Astrocyte (in vitro differentiated cells and primary cell): ENCODE measurements around the gene SMPDL3A. TPM values are rescaled to one million over a fixed set of nuclear protein-coding genes. Genes with fewer than 3 reads are reported as not detected.

Experiments
- DNase-seq: peaks from one replicate; pipeline ENCODE4 v3.0.0-alpha.2; 2010; ENCODE audit warnings: low read depth
- FAIRE-seq: peaks from 2 replicates; lab custom pipeline; 2011; peaks lifted over from hg19 to GRCh38; lab: Jason Lieb, UNC
- H2AFZ ChIP-seq: 2 replicates; pipeline ENCODE4 v1.6.0; 2012; ENCODE audit warnings: low read depth, low read length, inconsistent platforms
- H3K27ac ChIP-seq: 2 replicates; pipeline ENCODE4 v1.5.1; 2011; ENCODE audit warnings: low read depth, low read length, inconsistent platforms
- H3K27me3 ChIP-seq: 2 replicates; pipeline ENCODE4 v1.6.0; 2011; ENCODE audit warnings: low read length, inconsistent platforms; ENCODE audit not compliant: insufficient read depth
- H3K36me3 ChIP-seq: 2 replicates; pipeline ENCODE4 v1.5.1; 2011; ENCODE audit warnings: low read length, inconsistent platforms; ENCODE audit not compliant: insufficient read depth
- H3K4me1 ChIP-seq: 2 replicates; pipeline ENCODE4 v1.5.1; 2011; ENCODE audit warnings: low read length, inconsistent platforms; ENCODE audit not compliant: insufficient read depth
- H3K4me2 ChIP-seq: 2 replicates; pipeline ENCODE4 v1.6.0; 2012; ENCODE audit warnings: low read length, inconsistent platforms
- H3K4me3 ChIP-seq: 2 replicates; pipeline ENCODE4 v1.5.1; 2011; ENCODE audit warnings: low read depth, mild to moderate bottlenecking, low read length, inconsistent platforms; ENCODE audit not compliant: insufficient read depth
- H3K79me2 ChIP-seq: 2 replicates; pipeline ENCODE4 v1.6.0; 2012; ENCODE audit warnings: mild to moderate bottlenecking, low read length, inconsistent platforms; ENCODE audit not compliant: insufficient read depth
- H3K9ac ChIP-seq: 2 replicates; pipeline ENCODE4 v1.6.0; 2012; ENCODE audit warnings: mild to moderate bottlenecking, low read length, inconsistent platforms
- H3K9me3 ChIP-seq: 2 replicates; pipeline ENCODE4 v1.5.1; 2012; ENCODE audit warnings: low read depth, mild to moderate bottlenecking, low read length, inconsistent platforms; ENCODE audit not compliant: insufficient read depth
- H4K20me1 ChIP-seq: 2 replicates; pipeline ENCODE4 v1.6.0; 2012; ENCODE audit warnings: low read length, inconsistent platforms; ENCODE audit not compliant: insufficient read depth
- H3K27ac Mint-ChIP-seq: one replicate; pipeline ENCODE4 v1.8.0; 2021; ENCODE audit warnings: mild to moderate bottlenecking, mixed read lengths; ENCODE audit not compliant: unreplicated experiment
- H3K27me3 Mint-ChIP-seq: one replicate; pipeline ENCODE4 v1.8.0; 2021; ENCODE audit warnings: low read depth, mixed read lengths; ENCODE audit not compliant: unreplicated experiment
- H3K36me3 Mint-ChIP-seq: one replicate; pipeline ENCODE4 v1.8.0; 2021; ENCODE audit warnings: low read depth, mixed read lengths; ENCODE audit not compliant: unreplicated experiment
- H3K4me1 Mint-ChIP-seq: one replicate; pipeline ENCODE4 v1.8.0; 2021; ENCODE audit warnings: low read depth, mixed read lengths; ENCODE audit not compliant: unreplicated experiment
- H3K4me3 Mint-ChIP-seq: one replicate; pipeline ENCODE4 v1.8.0; 2021; ENCODE audit warnings: mild to moderate bottlenecking, moderate library complexity, mixed read lengths; ENCODE audit not compliant: unreplicated experiment
- H3K9me3 Mint-ChIP-seq: one replicate; pipeline ENCODE4 v1.8.0; 2021; ENCODE audit warnings: mild to moderate bottlenecking, mixed read lengths; ENCODE audit not compliant: unreplicated experiment
- EZH2 ChIP-seq: IDR thresholded peaks from 2 replicates; pipeline ENCODE4 v1.6.1; 2012; ENCODE audit warnings: mild to moderate bottlenecking, low read length, inconsistent platforms; ENCODE audit not compliant: insufficient read depth
- total RNA-seq: library from RNA; stranded (reverse); gene quantifications from 2 replicates; pipeline ENCODE4 v1.2.1, GENCODE V29; 2021
- TF ChIP-seq, protein P1 (sequence below): IDR thresholded peaks from 2 replicates; pipeline ENCODE4 v1.5.1; 2011; ENCODE audit warnings: low read depth, mild to moderate bottlenecking, inconsistent platforms, low read length, moderate library complexity; ENCODE audit not compliant: insufficient read depth

The SMPDL3A gene
- total RNA-seq, 1 donor from 2014 or later: 7.3 TPM

GRCh38 chr6:122758927-122759334 lies 30.1 kb upstream of the SMPDL3A start:
- H2AFZ ChIP-seq: no peak overlapping the region
- Mint-ChIP-seq H3K4me3 (no peak overlapping the region), H3K27me3 (no peaks in the 10 kb centered on the region), H3K36me3 (no peaks in the 10 kb centered on the region), H3K27ac (no peak overlapping the region), H3K4me1 (no peaks in the 10 kb centered on the region), H3K9me3 (no peaks in the 10 kb centered on the region)
- FAIRE-seq (no peak), DNase-seq (no peak)
- TF ChIP-seq, protein P1, sequence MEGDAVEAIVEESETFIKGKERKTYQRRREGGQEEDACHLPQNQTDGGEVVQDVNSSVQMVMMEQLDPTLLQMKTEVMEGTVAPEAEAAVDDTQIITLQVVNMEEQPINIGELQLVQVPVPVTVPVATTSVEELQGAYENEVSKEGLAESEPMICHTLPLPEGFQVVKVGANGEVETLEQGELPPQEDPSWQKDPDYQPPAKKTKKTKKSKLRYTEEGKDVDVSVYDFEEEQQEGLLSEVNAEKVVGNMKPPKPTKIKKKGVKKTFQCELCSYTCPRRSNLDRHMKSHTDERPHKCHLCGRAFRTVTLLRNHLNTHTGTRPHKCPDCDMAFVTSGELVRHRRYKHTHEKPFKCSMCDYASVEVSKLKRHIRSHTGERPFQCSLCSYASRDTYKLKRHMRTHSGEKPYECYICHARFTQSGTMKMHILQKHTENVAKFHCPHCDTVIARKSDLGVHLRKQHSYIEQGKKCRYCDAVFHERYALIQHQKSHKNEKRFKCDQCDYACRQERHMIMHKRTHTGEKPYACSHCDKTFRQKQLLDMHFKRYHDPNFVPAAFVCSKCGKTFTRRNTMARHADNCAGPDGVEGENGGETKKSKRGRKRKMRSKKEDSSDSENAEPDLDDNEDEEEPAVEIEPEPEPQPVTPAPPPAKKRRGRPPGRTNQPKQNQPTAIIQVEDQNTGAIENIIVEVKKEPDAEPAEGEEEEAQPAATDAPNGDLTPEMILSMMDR: no peak
- no peak for TF ChIP-seq EZH2
- H4K20me1 ChIP-seq: no peaks in the 10 kb centered on the region
- H3K9ac ChIP-seq: no peak overlapping the region
- H3K79me2 ChIP-seq: no peaks in the 10 kb centered on the region
- H3K4me1 ChIP-seq: no peaks in the 10 kb centered on the region
- H3K36me3 ChIP-seq: no peaks in the 10 kb centered on the region
- H3K4me3 ChIP-seq: no peak overlapping the region
- H3K4me2 ChIP-seq: no peak overlapping the region
- no peak overlapping the region for H3K27ac ChIP-seq
- no peaks in the 10 kb centered on the region for H3K27me3 ChIP-seq
- H3K9me3 ChIP-seq: no peaks in the 10 kb centered on the region

DNA sequence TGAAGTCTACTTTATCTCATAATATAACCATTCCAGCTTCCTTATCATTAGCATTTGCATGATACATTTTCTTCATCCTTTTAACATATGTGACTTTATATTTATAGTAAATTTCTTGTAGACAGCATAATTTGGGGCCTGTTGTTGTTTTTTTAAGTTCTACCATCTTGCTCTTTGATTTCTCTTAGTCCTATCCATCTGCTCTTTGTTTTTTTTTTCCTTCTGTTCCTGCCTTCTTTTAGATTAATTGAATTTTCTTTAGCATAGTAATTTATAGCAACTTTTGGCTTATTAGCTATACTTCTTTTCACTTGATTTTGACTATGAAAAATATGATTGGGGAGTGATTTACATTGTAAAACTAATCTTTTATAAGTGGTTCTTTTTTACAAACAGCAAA lies 28.7 kb upstream of the SMPDL3A start:
- no peaks in the 10 kb centered on the region for H3K36me3 ChIP-seq
- H3K27me3 ChIP-seq: no peaks in the 10 kb centered on the region
- DNase-seq: no peak
- no peak overlapping the region for H2AFZ ChIP-seq
- no peaks in the 10 kb centered on the region for H4K20me1 ChIP-seq
- no peaks in the 10 kb centered on the region for H3K27me3 Mint-ChIP-seq
- no peaks in the 10 kb centered on the region for H3K9me3 ChIP-seq
- no peaks in the 10 kb centered on the region for H3K4me1 Mint-ChIP-seq
- no peaks in the 10 kb centered on the region for H3K4me1 ChIP-seq
- no peaks in the 10 kb centered on the region for H3K79me2 ChIP-seq
- H3K4me2 ChIP-seq: no peak overlapping the region
- H3K4me3 Mint-ChIP-seq: no peak overlapping the region
- no peak for TF ChIP-seq EZH2
- TF ChIP-seq, protein P1: no peak
- no peak overlapping the region for H3K4me3 ChIP-seq
- FAIRE-seq: no peak
- H3K9ac ChIP-seq: no peak overlapping the region
- no peak overlapping the region for H3K27ac ChIP-seq
- no peaks in the 10 kb centered on the region for H3K9me3 Mint-ChIP-seq
- H3K27ac Mint-ChIP-seq: no peak overlapping the region
- no peaks in the 10 kb centered on the region for H3K36me3 Mint-ChIP-seq

GRCh38 chr6:122766256-122766655 lies 22.8 kb upstream of the SMPDL3A start:
- no peaks in the 10 kb centered on the region for H3K9me3 Mint-ChIP-seq
- H2AFZ ChIP-seq: no peak overlapping the region
- H3K4me2 ChIP-seq: no peak overlapping the region
- H3K4me1 Mint-ChIP-seq: no peaks in the 10 kb centered on the region
- DNase-seq (no peak), FAIRE-seq (no peak)
- no peaks in the 10 kb centered on the region for H3K4me1 ChIP-seq
- no peak overlapping the region for H3K4me3 ChIP-seq
- H3K9me3 ChIP-seq: no peaks in the 10 kb centered on the region
- no peaks in the 10 kb centered on the region for H3K36me3 Mint-ChIP-seq
- H4K20me1 ChIP-seq: no peaks in the 10 kb centered on the region
- H3K79me2 ChIP-seq: no peaks in the 10 kb centered on the region
- no peak for TF ChIP-seq EZH2
- TF ChIP-seq, protein P1: no peak
- H3K27ac Mint-ChIP-seq: no peak overlapping the region
- no peaks in the 10 kb centered on the region for H3K27me3 Mint-ChIP-seq
- H3K9ac ChIP-seq: no peak overlapping the region
- no peaks in the 10 kb centered on the region for H3K27me3 ChIP-seq
- H3K27ac ChIP-seq: no peak overlapping the region
- H3K4me3 Mint-ChIP-seq: no peak overlapping the region
- H3K36me3 ChIP-seq: no peaks in the 10 kb centered on the region
